SK-N-SH (cell line): ENCODE measurements around the gene GFOD2. TPM values are rescaled to one million over a fixed set of nuclear protein-coding genes. Genes with fewer than 3 reads are reported as not detected.

Source experiments
- CTCF ChIA-PET: fragments of 300-600, 350-600 bp; formaldehyde crosslinking; extraction: SDS; loops from one replicate; lab custom pipeline; 2021; lab: Yijun Ruan, JAX
- POLR2A ChIA-PET: fragments of 350-600 bp; sonication (Branson Sonifier 250); formaldehyde crosslinking; extraction: SDS; loops from one replicate; lab custom pipeline; 2020; ENCODE audit warnings: antibody characterized with exemption, inconsistent platforms; lab: Yijun Ruan, JAX
- DNase-seq: peaks from one replicate; pipeline ENCODE4 v3.0.0; 2012
- H2AFZ ChIP-seq: fragments of 200-600 bp; sonication (generic); 2 replicates; pipeline ENCODE4 v1.8.1; 2016; ENCODE audit warnings: antibody characterized with exemption, mild to moderate bottlenecking, low read depth
- H3F3A ChIP-seq: fragments of 200-600 bp; sonication (generic); replicated peaks from 2 replicates; pipeline ENCODE3; 2016; ENCODE audit warnings: antibody characterized with exemption, mild to moderate bottlenecking; ENCODE audit not compliant: insufficient read depth
- H3K27ac ChIP-seq, 2 experiments: fragments of 200-500 bp in 1 of 2; fragments of 200-600 bp in 1 of 2; sonication (Bioruptor generic) in 1 of 2; sonication (generic), shearing (Covaris generic) in 1 of 2; 2 replicates each; pipeline versions ENCODE4 v1.5.1 to v1.6.1; 2014 to 2016; ENCODE audit warnings: low read depth in 2 of 2, inconsistent platforms in 1 of 2, low read length in 1 of 2, mild to moderate bottlenecking in 1 of 2, mixed read lengths in 1 of 2
- H3K27me3 ChIP-seq: fragments of 200-600 bp; sonication (generic), shearing (Covaris generic); 2 replicates; pipeline ENCODE4 v1.6.1; 2016; ENCODE audit warnings: mixed run types; ENCODE audit not compliant: insufficient read depth
- H3K36me3 ChIP-seq, 2 experiments: fragments of 200-500 bp in 1 of 2; fragments of 200-600 bp in 1 of 2; sonication (Bioruptor generic) in 1 of 2; sonication (generic) in 1 of 2; replicated peaks in 1 of 2; 2 replicates each; pipeline versions ENCODE3 to v1.5.1; 2014 to 2016; ENCODE audit warnings: low read length in 1 of 2, mild to moderate bottlenecking in 1 of 2; ENCODE audit not compliant: insufficient read depth in 2 of 2, control insufficient read depth in 1 of 2
- H3K4me1 ChIP-seq, 2 experiments: fragments of 200-500 bp in 1 of 2; fragments of 200-600 bp in 1 of 2; sonication (Bioruptor generic) in 1 of 2; sonication (generic), shearing (Covaris generic) in 1 of 2; 2 replicates each; pipeline versions ENCODE4 v1.5.1 to v1.6.1; 2014 to 2016; ENCODE audit warnings: low read depth in 1 of 2, low read length in 1 of 2, mixed run types in 1 of 2; ENCODE audit not compliant: insufficient read depth in 2 of 2, control insufficient read depth in 1 of 2
- H3K4me2 ChIP-seq: fragments of 200-600 bp; sonication (generic), shearing (Covaris generic); 2 replicates; pipeline ENCODE4 v1.6.1; 2017; ENCODE audit warnings: mixed run types
- H3K4me3 ChIP-seq, 2 experiments: fragments of 200-500 bp in 1 of 2; fragments of 200-600 bp in 1 of 2; sonication (Bioruptor generic) in 1 of 2; sonication (generic), shearing (Covaris generic) in 1 of 2; 2 replicates each; pipeline versions ENCODE4 v1.5.1 to v1.8.1; 2014 to 2016; ENCODE audit warnings: low read depth in 2 of 2, inconsistent platforms in 1 of 2, low read length in 1 of 2, mild to moderate bottlenecking in 1 of 2, mixed read lengths in 1 of 2, moderate library complexity in 1 of 2
- H3K79me2 ChIP-seq: fragments of 200-600 bp; sonication (generic); 2 replicates; pipeline ENCODE4 v1.8.1; 2017; ENCODE audit warnings: mild to moderate bottlenecking; ENCODE audit not compliant: insufficient read depth
- H3K9ac ChIP-seq: fragments of 200-600 bp; sonication (generic); 2 replicates; pipeline ENCODE4 v1.6.1; 2017; ENCODE audit warnings: mixed run types
- H3K9me2 ChIP-seq: fragments of 200-600 bp; sonication (generic); 2 replicates; pipeline ENCODE4 v1.6.1; 2017; ENCODE audit warnings: mixed run types
- H3K9me3 ChIP-seq: fragments of 200-600 bp; sonication (generic); 2 replicates; pipeline ENCODE4 v1.6.1; 2017; ENCODE audit warnings: mixed run types, mild to moderate bottlenecking, moderate library complexity
- H4K20me1 ChIP-seq: fragments of 200-600 bp; sonication (generic); 2 replicates; pipeline ENCODE4 v1.6.1; 2017; ENCODE audit warnings: mild to moderate bottlenecking, mixed run types; ENCODE audit not compliant: insufficient read depth
- CHD2 ChIP-seq: fragments of 150-350 bp; IDR thresholded peaks from 2 replicates; pipeline ENCODE4 v1.6.1; 2018; ENCODE audit warnings: low read length; ENCODE audit not compliant: partially characterized antibody
- EP300 ChIP-seq, 2 experiments: IDR thresholded peaks; 2 replicates each; pipeline versions ENCODE4 v1.4.0 to v1.6.1; 2012; ENCODE audit warnings: borderline replicate concordance in 1 of 2, low read depth in 1 of 2, low read length in 1 of 2
- EZH2phosphoT487 ChIP-seq: fragments of 200-600 bp; sonication (generic); IDR thresholded peaks from 2 replicates; pipeline ENCODE4 v1.6.1; 2017; ENCODE audit warnings: low read depth, mixed run types, mild to moderate bottlenecking, antibody characterized with exemption, moderate library complexity, borderline replicate concordance
- GABPA ChIP-seq: IDR thresholded peaks from 2 replicates; pipeline ENCODE4 v1.4.0; 2012; ENCODE audit warnings: low read depth, mild to moderate bottlenecking
- GATA2 ChIP-seq: sonication (generic); formaldehyde crosslinking; IDR thresholded peaks from 2 replicates; pipeline ENCODE4 v1.5.0; 2020; ENCODE audit warnings: mild to moderate bottlenecking, missing genetic modification reagents
- MEF2A ChIP-seq: IDR thresholded peaks from 2 replicates; pipeline ENCODE4 v1.4.0; 2012; ENCODE audit warnings: low read depth, borderline replicate concordance
- POLR2AphosphoS5 ChIP-seq: IDR thresholded peaks from 2 replicates; pipeline ENCODE4 v1.6.1; 2012; ENCODE audit warnings: low read depth, low read length
- WGBS: methylation state at CpG from one replicate; pipeline ENCODE4 v1.1.6; 2017; ENCODE audit warnings: low lambda C conversion rate; 5-methylcytosine and 5-hydroxymethylcytosine counted together
- polyA plus RNA-seq, 3 experiments: library from polyadenylated mRNA; depleted of rRNA; stranded (reverse); fragments of >200 nt; gene quantifications; 2 replicates each; pipeline ENCODE4 v1.2.3, GENCODE V29; 2012
- TF ChIP-seq, protein P1 (sequence below): fragments of 150-350 bp; IDR thresholded peaks from 2 replicates; pipeline ENCODE4 v1.6.1; 2017; ENCODE audit warnings: antibody characterized with exemption, low read length, low read depth, borderline replicate concordance

GFOD2 gene
- polyA plus RNA-seq, 1 of the 3 experiments (the other 2 are of a cell fraction) = 19.0 TPM

DNA sequence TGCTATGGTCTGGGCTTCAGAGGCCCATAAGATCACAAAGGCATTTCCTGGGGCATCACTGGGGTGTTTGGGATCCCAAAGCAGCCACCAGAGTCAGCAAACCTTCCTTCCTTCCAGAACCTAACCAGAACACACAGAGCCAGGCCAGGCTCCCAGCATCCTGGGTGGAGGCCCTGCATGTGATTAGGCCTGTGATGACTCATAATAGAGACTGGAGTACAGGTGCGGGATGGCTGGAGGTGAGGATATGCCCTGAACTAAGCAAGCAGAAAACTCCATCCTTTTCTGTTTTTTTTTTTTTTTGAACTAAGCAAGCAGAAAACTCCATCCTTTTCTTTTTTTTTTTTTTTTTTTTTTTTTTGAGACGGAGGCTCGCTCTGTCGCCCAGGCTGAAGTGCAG lies 17.7 kb upstream of the GFOD2 start:
- H3K9ac ChIP-seq = no peak overlapping the region
- DNase-seq = no peak
- H3F3A ChIP-seq = no peaks in the 10 kb centered on the region
- CTCF ChIA-PET = no interaction called here
- no peaks in the 10 kb centered on the region for H3K9me2 ChIP-seq
- no peak overlapping the region for H3K27ac ChIP-seq
- H3K4me2 ChIP-seq = no peak overlapping the region
- no peak overlapping the region for H3K4me3 ChIP-seq
- no peaks in the 10 kb centered on the region for H4K20me1 ChIP-seq
- TF ChIP-seq CHD2 (no peak), POLR2AphosphoS5 (no peak), EP300 (IDR thresholded peaks at IDR 0.05; ENCODE audit: borderline replicate concordance in 1 of 2, low read depth in 1 of 2, low read length in 1 of 2) (no peak), GATA2 (CRISPR knock-in tag) (no peak)
- no peaks in the 10 kb centered on the region for H3K9me3 ChIP-seq
- peaks cover 3 to 14% of the 10 kb centered on the region in 2 experiments for H3K36me3 ChIP-seq
- no peaks in the 10 kb centered on the region for H3K4me1 ChIP-seq
- POLR2A ChIA-PET = no interaction called here
- H2AFZ ChIP-seq = no peak overlapping the region
- no peaks in the 10 kb centered on the region for H3K27me3 ChIP-seq
- 88% methylated on average over 4 of the region's 4 CpGs for WGBS
- no peaks in the 10 kb centered on the region for H3K79me2 ChIP-seq

DNA sequence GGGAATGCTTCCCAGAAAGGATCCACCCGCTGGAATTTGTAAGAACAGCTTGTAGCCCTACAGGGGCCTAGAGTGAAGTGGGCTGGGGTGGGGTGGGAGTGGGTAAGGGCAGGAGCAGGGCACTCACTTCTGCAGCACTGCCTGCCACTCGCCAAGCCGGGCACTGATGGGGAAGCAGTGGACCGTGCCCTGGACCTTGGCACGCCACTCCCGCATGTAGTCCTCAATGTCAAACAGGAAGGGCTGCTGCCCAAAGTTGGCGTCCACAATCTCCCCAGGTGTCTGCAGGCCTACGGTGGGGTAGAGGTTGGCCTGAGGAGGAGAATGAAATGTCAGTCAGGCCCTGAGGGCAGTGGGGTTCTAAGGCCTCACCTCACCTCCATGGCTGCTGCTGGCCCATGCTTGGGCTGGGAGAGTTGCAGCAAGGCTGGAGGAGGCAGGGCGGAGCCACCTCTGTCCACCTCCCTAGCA lies 15.7 kb upstream of the GFOD2 start:
- ChIA-PET CTCF (interaction anchor here (1.0 kb wide), 1 partner anchor 82 kb away, joined by 3 read pairs; no protein-coding TSS in a partner anchor), POLR2A (no interaction called here)
- Histone ChIP-seq H3K4me3 (no peak overlapping the region), H2AFZ (no peak overlapping the region), H3K9me2 (no peaks in the 10 kb centered on the region), H3K36me3 (peaks cover 0 to 18% of the 10 kb centered on the region in 2 experiments), H3K79me2 (no peaks in the 10 kb centered on the region), H3K27me3 (no peaks in the 10 kb centered on the region), H3K4me2 (no peak overlapping the region), H3F3A (no peaks in the 10 kb centered on the region), H3K27ac (no peak overlapping the region), H4K20me1 (no peaks in the 10 kb centered on the region), H3K9ac (no peak overlapping the region), H3K9me3 (no peaks in the 10 kb centered on the region), H3K4me1 (no peaks in the 10 kb centered on the region)
- DNase-seq = no peak
- TF ChIP-seq GABPA = no peak
- 94% methylated on average over 3 of the region's 9 CpGs for WGBS

DNA sequence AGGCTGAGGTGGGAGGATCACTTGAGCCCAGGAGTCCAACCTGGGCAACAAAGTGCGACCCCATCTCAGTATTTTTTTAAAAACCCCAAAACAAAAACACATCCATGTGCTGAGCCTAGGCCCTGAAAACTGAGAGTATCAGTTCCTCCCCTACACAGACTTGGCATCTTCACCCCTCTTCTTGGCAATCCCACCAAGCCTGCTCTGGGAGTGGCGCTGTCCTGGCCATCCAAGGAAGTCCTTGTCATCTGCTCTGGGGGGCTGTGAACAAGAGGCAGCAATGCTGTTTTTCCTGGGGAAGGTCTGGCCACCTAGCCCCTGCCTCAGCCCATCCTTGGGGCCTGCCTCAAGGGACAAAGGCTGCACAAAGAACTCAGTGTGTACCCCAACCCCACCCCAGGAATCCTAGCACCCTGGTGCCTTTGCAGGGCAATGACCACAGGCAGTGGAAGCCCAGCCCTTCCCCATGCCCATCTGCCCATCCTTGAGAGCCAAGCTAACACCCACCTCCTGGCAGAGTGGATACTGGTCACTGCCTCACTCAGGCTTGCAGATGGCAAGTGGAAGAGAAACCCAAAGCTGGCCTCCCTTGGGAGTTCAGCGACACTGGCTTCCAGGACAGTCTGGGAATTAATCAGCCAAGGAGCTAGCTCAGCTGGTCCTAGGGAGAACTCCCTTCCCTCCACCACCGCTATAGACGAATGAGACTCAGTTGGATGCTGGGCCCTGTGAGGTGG lies 14.8 kb upstream of the GFOD2 start:
- no peaks in the 10 kb centered on the region for H4K20me1 ChIP-seq
- no peaks in the 10 kb centered on the region for H3F3A ChIP-seq
- CTCF ChIA-PET = interaction anchor here (1.0 kb wide), 1 partner anchor 83 kb away, joined by 3 read pairs; no protein-coding TSS in a partner anchor
- peaks cover 0 to 23% of the 10 kb centered on the region in 2 experiments for H3K36me3 ChIP-seq
- no peak overlapping the region for H3K9ac ChIP-seq
- H3K9me3 ChIP-seq = no peaks in the 10 kb centered on the region
- H2AFZ ChIP-seq = no peak overlapping the region
- no peak overlapping the region for H3K4me2 ChIP-seq
- no peak overlapping the region for H3K4me3 ChIP-seq
- no peaks in the 10 kb centered on the region for H3K79me2 ChIP-seq
- no peaks in the 10 kb centered on the region for H3K9me2 ChIP-seq
- no peak overlapping the region for H3K27ac ChIP-seq
- no peaks in the 10 kb centered on the region for H3K4me1 ChIP-seq
- no peaks in the 10 kb centered on the region for H3K27me3 ChIP-seq
- no peak for DNase-seq
- WGBS = 93% methylated on average over 4 of the region's 5 CpGs
- POLR2A ChIA-PET = no interaction called here
- TF ChIP-seq CHD2 = no peak
- TF ChIP-seq, protein P1, sequence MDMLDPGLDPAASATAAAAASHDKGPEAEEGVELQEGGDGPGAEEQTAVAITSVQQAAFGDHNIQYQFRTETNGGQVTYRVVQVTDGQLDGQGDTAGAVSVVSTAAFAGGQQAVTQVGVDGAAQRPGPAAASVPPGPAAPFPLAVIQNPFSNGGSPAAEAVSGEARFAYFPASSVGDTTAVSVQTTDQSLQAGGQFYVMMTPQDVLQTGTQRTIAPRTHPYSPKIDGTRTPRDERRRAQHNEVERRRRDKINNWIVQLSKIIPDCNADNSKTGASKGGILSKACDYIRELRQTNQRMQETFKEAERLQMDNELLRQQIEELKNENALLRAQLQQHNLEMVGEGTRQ = no peak
- TF ChIP-seq MEF2A = no peak
- no peak for TF ChIP-seq EZH2phosphoT487
